HEK293 (cell line): Measurements from ENCODE around the gene TMEM183A.

ENCODE experiments used
- CTCF ChIA-PET: fragments of 350-600 bp; formaldehyde crosslinking; extraction: SDS; loops from one replicate; lab custom pipeline; 2021; ENCODE audit warnings: antibody characterized with exemption; lab: Yijun Ruan, JAX
- POLR2A ChIA-PET: fragments of 300-600 bp; formaldehyde crosslinking; extraction: SDS; loops from one replicate; lab custom pipeline; 2020; ENCODE audit warnings: antibody characterized with exemption, inconsistent platforms; lab: Yijun Ruan, JAX
- H3K27ac ChIP-seq: fragments of 200-500 bp; sonication (Bioruptor generic); 2 replicates; pipeline ENCODE4 v1.5.1; 2014; ENCODE audit warnings: low read depth, low read length, control low read depth, inconsistent platforms; ENCODE audit errors: extremely low read depth
- H3K36me3 ChIP-seq, 2 experiments: fragments of 200-500 bp in 1 of 2; sonication (Bioruptor generic) in 1 of 2; 1 replicate in 1 of 2; 2 replicates in 1 of 2; pipeline ENCODE4 v1.5.1; 2014 to 2017; ENCODE audit warnings: inconsistent platforms in 2 of 2, low read length in 2 of 2; ENCODE audit not compliant: control insufficient read depth in 2 of 2, insufficient read depth in 1 of 2
- H3K4me1 ChIP-seq: fragments of 200-500 bp; sonication (Bioruptor generic); 2 replicates; pipeline ENCODE4 v1.5.1; 2014; ENCODE audit warnings: mild to moderate bottlenecking, low read length, inconsistent platforms; ENCODE audit not compliant: control insufficient read depth, insufficient read depth
- H3K4me3 ChIP-seq: 2 replicates; pipeline ENCODE4 v1.5.1; 2011; ENCODE audit warnings: low read depth, mild to moderate bottlenecking, control low read depth, low read length, moderate library complexity
- H3K9me3 ChIP-seq: fragments of 200-500 bp; sonication (Bioruptor generic); 2 replicates; pipeline ENCODE4 v1.5.1; 2014; ENCODE audit warnings: low read depth, low read length, inconsistent platforms; ENCODE audit not compliant: control insufficient read depth, insufficient read depth
- ATF2 ChIP-seq: fragments of 450-650 bp; formaldehyde crosslinking; IDR thresholded peaks from 2 replicates; pipeline ENCODE4 v1.5.1; 2016; ENCODE audit warnings: missing biosample characterization, missing genetic modification characterization, low read depth
- BCL11A ChIP-seq: fragments of 450-650 bp; formaldehyde crosslinking; IDR thresholded peaks from 2 replicates; pipeline ENCODE4 v1.5.1; 2016; ENCODE audit warnings: low read depth, missing biosample characterization, missing genetic modification characterization
- CTCF ChIP-seq: fragments of 450-650 bp; formaldehyde crosslinking; IDR thresholded peaks from 2 replicates; pipeline ENCODE4 v1.5.1; 2016; ENCODE audit warnings: missing biosample characterization, missing genetic modification characterization
- EGR2 ChIP-seq: fragments of 450-650 bp; formaldehyde crosslinking; IDR thresholded peaks from 2 replicates; pipeline ENCODE4 v1.5.1; 2016; ENCODE audit warnings: low read depth, missing biosample characterization, missing genetic modification characterization
- KLF10 ChIP-seq: fragments of 450-650 bp; IDR thresholded peaks from 2 replicates; pipeline ENCODE4 v1.5.1; 2018; ENCODE audit warnings: missing biosample characterization, mild to moderate bottlenecking, missing genetic modification characterization
- MZF1 ChIP-seq: fragments of 450-650 bp; formaldehyde crosslinking; IDR thresholded peaks from 2 replicates; pipeline ENCODE4 v1.5.1; 2017; ENCODE audit warnings: missing biosample characterization, missing genetic modification characterization, borderline replicate concordance
- PBX3 ChIP-seq: sonication (generic); formaldehyde crosslinking; IDR thresholded peaks from 2 replicates; pipeline ENCODE4 v1.8.1; 2022; ENCODE audit warnings: mild to moderate bottlenecking, moderate library complexity, missing genetic modification reagents
- ZBTB20 ChIP-seq: fragments of 450-650 bp; formaldehyde crosslinking; IDR thresholded peaks from 2 replicates; pipeline ENCODE4 v1.5.1; 2016; ENCODE audit warnings: missing biosample characterization, missing genetic modification characterization
- ZBTB21 ChIP-seq: fragments of 450-650 bp; formaldehyde crosslinking; IDR thresholded peaks from 2 replicates; pipeline ENCODE4 v1.5.1; 2017; ENCODE audit warnings: missing biosample characterization, missing genetic modification characterization
- ZEB2 ChIP-seq: fragments of 450-650 bp; formaldehyde crosslinking; IDR thresholded peaks from 2 replicates; pipeline ENCODE4 v1.5.1; 2016; ENCODE audit warnings: missing biosample characterization, missing genetic modification characterization
- ZFHX2 ChIP-seq: fragments of 450-650 bp; formaldehyde crosslinking; conservative IDR thresholded peaks from 2 replicates; pipeline ENCODE4 v1.5.1; 2016; ENCODE audit warnings: missing biosample characterization, missing genetic modification characterization
- ZFP3 ChIP-seq: fragments of 450-650 bp; formaldehyde crosslinking; IDR thresholded peaks from 2 replicates; pipeline ENCODE4 v1.5.1; 2016; ENCODE audit warnings: low read depth, missing biosample characterization, missing genetic modification characterization
- ZIC2 ChIP-seq: fragments of 450-650 bp; formaldehyde crosslinking; IDR thresholded peaks from 2 replicates; pipeline ENCODE4 v1.5.1; 2016; ENCODE audit warnings: missing biosample characterization, missing genetic modification characterization
- ZNF121 ChIP-seq: fragments of 450-650 bp; formaldehyde crosslinking; IDR thresholded peaks from 2 replicates; pipeline ENCODE4 v1.5.1; 2016; ENCODE audit warnings: missing biosample characterization, missing genetic modification characterization
- ZNF132 ChIP-seq: fragments of 450-650 bp; formaldehyde crosslinking; IDR thresholded peaks from 2 replicates; pipeline ENCODE4 v1.5.1; 2017; ENCODE audit warnings: missing biosample characterization, missing genetic modification characterization, borderline replicate concordance
- ZNF16 ChIP-seq: fragments of 450-650 bp; formaldehyde crosslinking; IDR thresholded peaks from 2 replicates; pipeline ENCODE4 v1.5.1; 2016; ENCODE audit warnings: low read depth, missing biosample characterization, missing genetic modification characterization
- ZNF174 ChIP-seq: fragments of 450-650 bp; formaldehyde crosslinking; IDR thresholded peaks from 2 replicates; pipeline ENCODE4 v1.5.0; 2017; ENCODE audit warnings: missing biosample characterization, mild to moderate bottlenecking, missing genetic modification characterization
- ZNF2 ChIP-seq: fragments of 450-650 bp; formaldehyde crosslinking; IDR thresholded peaks from 2 replicates; pipeline ENCODE4 v1.5.1; 2016; ENCODE audit warnings: missing biosample characterization, missing genetic modification characterization
- ZNF239 ChIP-seq: fragments of 450-650 bp; formaldehyde crosslinking; IDR thresholded peaks from 2 replicates; pipeline ENCODE4 v1.5.1; 2016; ENCODE audit warnings: missing biosample characterization, missing genetic modification characterization
- ZNF324 ChIP-seq: fragments of 450-650 bp; formaldehyde crosslinking; IDR thresholded peaks from 2 replicates; pipeline ENCODE4 v1.5.1; 2016; ENCODE audit warnings: missing biosample characterization, missing genetic modification characterization
- ZNF394 ChIP-seq: fragments of 450-650 bp; formaldehyde crosslinking; IDR thresholded peaks from 2 replicates; pipeline ENCODE4 v1.5.1; 2016; ENCODE audit warnings: missing biosample characterization, missing genetic modification characterization, mild to moderate bottlenecking, moderate library complexity, borderline replicate concordance
- ZNF48 ChIP-seq: fragments of 450-650 bp; formaldehyde crosslinking; IDR thresholded peaks from 2 replicates; pipeline ENCODE4 v1.5.1; 2016; ENCODE audit warnings: missing biosample characterization, missing genetic modification characterization
- ZNF596 ChIP-seq: fragments of 450-650 bp; IDR thresholded peaks from 2 replicates; pipeline ENCODE4 v1.5.0; 2018; ENCODE audit warnings: missing biosample characterization, mild to moderate bottlenecking, missing genetic modification characterization, moderate library complexity
- ZNF768 ChIP-seq: fragments of 450-650 bp; formaldehyde crosslinking; IDR thresholded peaks from 2 replicates; pipeline ENCODE4 v1.5.1; 2018; ENCODE audit warnings: missing biosample characterization, mild to moderate bottlenecking, missing genetic modification characterization
- ZSCAN23 ChIP-seq: fragments of 450-650 bp; formaldehyde crosslinking; IDR thresholded peaks from 2 replicates; pipeline ENCODE4 v1.5.1; 2016; ENCODE audit warnings: missing biosample characterization, missing genetic modification characterization
- ZSCAN30 ChIP-seq: fragments of 450-650 bp; IDR thresholded peaks from 2 replicates; pipeline ENCODE4 v1.5.1; 2018; ENCODE audit warnings: missing biosample characterization, mild to moderate bottlenecking, missing genetic modification characterization, moderate library complexity
- ZSCAN5A ChIP-seq: fragments of 450-650 bp; formaldehyde crosslinking; IDR thresholded peaks from 2 replicates; pipeline ENCODE4 v1.5.1; 2016; ENCODE audit warnings: missing biosample characterization, missing genetic modification characterization
- TF ChIP-seq, protein P1 (sequence below): fragments of 450-650 bp; formaldehyde crosslinking; optimal IDR thresholded peaks from 2 replicates; pipeline ENCODE3; 2016; ENCODE audit warnings: missing biosample characterization, mild to moderate bottlenecking, missing genetic modification characterization

TMEM183A gene

DNA sequence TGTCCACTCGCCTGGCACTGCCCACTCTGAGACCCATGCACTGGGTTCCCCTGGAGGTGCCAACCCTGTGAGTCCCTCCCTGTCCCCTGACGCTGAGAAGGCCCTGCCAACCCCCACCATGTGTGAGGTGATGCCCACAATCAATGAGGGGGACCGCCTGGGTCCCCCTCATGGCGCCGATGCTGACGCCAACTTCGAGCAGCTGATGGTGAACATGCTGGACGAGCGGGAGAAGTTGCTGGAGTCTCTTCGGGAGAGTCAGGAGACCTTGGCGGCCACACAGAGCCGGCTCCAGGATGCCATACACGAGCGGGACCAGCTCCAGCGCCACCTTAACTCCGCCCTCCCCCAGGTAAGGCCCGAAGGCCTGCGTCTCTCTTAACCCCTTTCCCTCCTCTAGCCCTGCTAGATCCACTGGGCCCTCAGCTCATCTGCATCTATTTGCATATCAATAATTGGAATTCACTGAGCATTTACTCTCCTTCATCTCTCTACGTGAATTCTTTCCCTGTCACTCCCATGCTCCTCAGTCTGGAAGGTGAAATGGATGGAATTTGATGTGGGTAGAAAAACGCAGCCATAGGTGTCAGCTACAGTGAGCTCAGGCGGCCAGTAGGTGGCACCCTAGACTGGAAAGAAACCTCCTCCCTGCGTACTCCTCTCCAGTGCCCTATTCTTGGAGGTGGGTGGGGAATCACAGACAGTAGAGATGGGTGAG lies 31.9 kb downstream of the TMEM183A start (continued):
- TF ChIP-seq PBX3 (CRISPR knock-in tag) (no peak), ZNF174 (tag by site-specific recombination) (no peak), BCL11A (tag by site-specific recombination) (no peak), ZNF596 (no peak), ZNF48 (tag by site-specific recombination) (no peak), ZNF121 (tag by site-specific recombination) (no peak), ZNF394 (tag by site-specific recombination) (no peak)

DNA sequence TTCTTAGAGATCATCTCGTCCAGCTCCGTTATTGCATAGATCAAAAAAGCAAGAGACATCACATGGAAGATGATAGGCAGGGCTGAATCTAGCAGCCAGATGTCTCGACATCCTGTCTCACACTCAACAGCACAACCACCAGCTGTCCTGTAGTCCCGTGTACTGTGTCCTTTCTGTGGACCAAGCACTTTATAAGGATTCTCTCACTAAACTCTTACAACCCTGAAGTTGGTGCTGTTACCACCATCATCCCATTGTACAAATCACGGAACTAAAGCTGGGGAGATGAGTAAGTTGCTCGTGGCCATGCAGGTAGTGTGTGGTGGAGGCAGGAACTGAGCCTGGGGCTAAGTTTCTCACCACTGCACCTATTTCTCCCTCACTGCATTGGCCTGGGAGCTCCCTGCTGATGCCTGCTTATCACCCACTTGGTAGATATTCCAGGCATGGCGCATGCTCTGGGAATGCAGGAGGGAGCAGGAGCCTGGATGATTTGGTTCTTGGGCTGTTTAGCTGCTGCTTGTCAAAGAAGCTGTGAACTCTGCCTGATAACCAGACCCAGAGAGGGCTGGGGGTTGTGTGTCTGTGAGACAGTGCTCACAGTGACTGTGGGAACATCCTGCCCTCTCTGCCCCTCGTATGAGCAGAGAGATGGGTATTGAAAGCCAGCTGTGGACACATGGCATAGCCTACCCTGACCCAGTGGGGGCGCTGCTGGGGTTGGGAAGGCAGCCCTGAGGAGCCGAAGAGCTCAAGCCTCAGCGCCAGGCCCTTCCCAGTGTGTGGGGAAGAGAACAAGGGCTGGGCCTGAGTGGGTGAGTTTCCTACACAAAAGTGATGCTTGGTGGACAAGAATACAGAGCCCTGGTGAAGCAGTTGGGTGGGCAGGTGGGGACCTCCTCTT lies 32.7 kb downstream of the TMEM183A start:
- Histone ChIP-seq H3K4me3 (no peak overlapping the region), H3K27ac (no peak overlapping the region), H3K9me3 (no peaks in the 10 kb centered on the region), H3K4me1 (no peaks in the 10 kb centered on the region; the same call in 1 of the 2 replicates), H3K36me3 (no peaks in the 10 kb centered on the region)
- ChIA-PET CTCF (interaction anchor here (0.5 to 23.3 kb wide), 80 partner anchors 11 to 674 kb away, joined by 3 to 526 read pairs (median 5); partner anchors contain the start of genes ADORA1, MYBPH, PPFIA4 and TMEM183A), POLR2A (interaction anchor here (0.9 to 2.7 kb wide), 5 partner anchors 12 to 231 kb away, joined by 3 to 16 read pairs (median 4); no protein-coding TSS in a partner anchor)
- TF ChIP-seq ZIC2 (tag by site-specific recombination) (no peak), ZNF239 (tag by site-specific recombination) (no peak), ZNF48 (tag by site-specific recombination) (no peak), ZEB2 (no peak), ZSCAN5A (no peak), ZSCAN30 (tag by site-specific recombination) (no peak), ZNF16 (tag by site-specific recombination) (no peak), ZSCAN23 (tag by site-specific recombination) (no peak), CTCF (peak; percentile 24), ZNF132 (no peak), MZF1 (tag by site-specific recombination) (no peak), ZNF2 (tag by site-specific recombination) (0 out of 2 replicates have a peak, but pooled peaks have one; percentile 50), ATF2 (tag by site-specific recombination) (no peak), ZNF174 (tag by site-specific recombination) (no peak), ZNF768 (tag by site-specific recombination) (no peak), ZFP3 (no peak), ZFHX2 (peak; percentile 78), ZNF324 (tag by site-specific recombination) (no peak), ZBTB21 (tag by site-specific recombination) (no peak), ZBTB20 (tag by site-specific recombination) (peak; percentile 69), EGR2 (tag by site-specific recombination) (peak; percentile 73; the same call in 1 of the 2 replicates), KLF10 (tag by site-specific recombination) (no peak)
- TF ChIP-seq, protein P1, sequence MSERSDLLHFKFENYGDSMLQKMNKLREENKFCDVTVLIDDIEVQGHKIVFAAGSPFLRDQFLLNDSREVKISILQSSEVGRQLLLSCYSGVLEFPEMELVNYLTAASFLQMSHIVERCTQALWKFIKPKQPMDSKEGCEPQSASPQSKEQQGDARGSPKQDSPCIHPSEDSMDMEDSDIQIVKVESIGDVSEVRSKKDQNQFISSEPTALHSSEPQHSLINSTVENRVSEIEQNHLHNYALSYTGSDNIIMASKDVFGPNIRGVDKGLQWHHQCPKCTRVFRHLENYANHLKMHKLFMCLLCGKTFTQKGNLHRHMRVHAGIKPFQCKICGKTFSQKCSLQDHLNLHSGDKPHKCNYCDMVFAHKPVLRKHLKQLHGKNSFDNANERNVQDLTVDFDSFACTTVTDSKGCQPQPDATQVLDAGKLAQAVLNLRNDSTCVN (tag by site-specific recombination), result no peak
